Ovary (tissue), 3 donors: Measurements from ENCODE around the gene HRG.

Experiments
- EP300 ChIP-seq: sonication (generic); formaldehyde crosslinking; IDR thresholded peaks from one replicate; pipeline ENCODE4 v1.6.1; 2017; ENCODE audit warnings: antibody characterized with exemption
- POLR2A ChIP-seq: fragments of 450-650 bp; IDR thresholded peaks from one replicate; pipeline ENCODE4 v1.6.1; 2017; ENCODE audit warnings: antibody characterized with exemption, mild to moderate bottlenecking, moderate library complexity
- TF ChIP-seq, protein P1 (sequence below), 3 donors: fragments of 450-650 bp in 2 of 3; fragments of 200-600 bp in 1 of 3; IDR thresholded peaks; one replicate each; pipeline versions ENCODE4 v1.5.1 to v1.8.0; 2016 to 2022; ENCODE audit warnings: antibody characterized with exemption in 3 of 3, mild to moderate bottlenecking in 1 of 3
- donor health status: DM: no; HTN: no; CAD: no.

DNA sequence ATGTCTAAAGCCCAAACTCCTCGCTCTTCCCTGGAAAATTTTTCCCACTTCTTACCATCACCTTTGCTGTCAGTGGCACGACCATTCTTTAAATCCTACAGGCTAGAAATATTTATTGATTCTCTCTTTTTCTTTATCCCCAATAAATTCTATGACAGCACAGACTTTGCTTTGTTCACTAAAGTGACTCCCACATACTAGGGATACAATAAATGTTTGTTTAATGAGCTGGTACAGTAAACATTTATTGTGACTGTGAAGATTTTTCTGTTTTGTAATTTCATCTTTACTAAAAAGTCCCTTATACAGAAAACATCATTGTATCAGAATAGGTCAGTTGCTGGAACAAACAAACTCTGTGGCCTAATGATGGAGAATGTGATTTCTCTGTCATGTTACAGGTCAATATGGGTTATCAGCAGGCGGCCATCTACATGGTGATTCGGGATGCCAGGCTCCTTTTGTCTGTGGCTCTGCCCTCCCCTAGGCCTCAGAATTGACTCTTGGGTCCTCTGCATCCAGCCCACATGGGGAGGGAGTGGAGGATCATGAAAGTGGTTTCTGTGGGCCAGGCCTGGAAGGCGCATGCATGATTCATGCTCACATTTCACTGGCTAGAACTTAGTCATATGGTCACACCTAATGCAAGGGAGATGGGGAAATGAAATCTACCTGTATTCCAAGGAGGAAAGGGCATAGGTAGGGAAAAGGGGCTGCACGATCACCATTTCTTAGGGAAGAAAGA lies 28.6 kb downstream of the HRG start:
- TF ChIP-seq, protein P1, sequence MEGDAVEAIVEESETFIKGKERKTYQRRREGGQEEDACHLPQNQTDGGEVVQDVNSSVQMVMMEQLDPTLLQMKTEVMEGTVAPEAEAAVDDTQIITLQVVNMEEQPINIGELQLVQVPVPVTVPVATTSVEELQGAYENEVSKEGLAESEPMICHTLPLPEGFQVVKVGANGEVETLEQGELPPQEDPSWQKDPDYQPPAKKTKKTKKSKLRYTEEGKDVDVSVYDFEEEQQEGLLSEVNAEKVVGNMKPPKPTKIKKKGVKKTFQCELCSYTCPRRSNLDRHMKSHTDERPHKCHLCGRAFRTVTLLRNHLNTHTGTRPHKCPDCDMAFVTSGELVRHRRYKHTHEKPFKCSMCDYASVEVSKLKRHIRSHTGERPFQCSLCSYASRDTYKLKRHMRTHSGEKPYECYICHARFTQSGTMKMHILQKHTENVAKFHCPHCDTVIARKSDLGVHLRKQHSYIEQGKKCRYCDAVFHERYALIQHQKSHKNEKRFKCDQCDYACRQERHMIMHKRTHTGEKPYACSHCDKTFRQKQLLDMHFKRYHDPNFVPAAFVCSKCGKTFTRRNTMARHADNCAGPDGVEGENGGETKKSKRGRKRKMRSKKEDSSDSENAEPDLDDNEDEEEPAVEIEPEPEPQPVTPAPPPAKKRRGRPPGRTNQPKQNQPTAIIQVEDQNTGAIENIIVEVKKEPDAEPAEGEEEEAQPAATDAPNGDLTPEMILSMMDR (IDR thresholded peaks at IDR 0.05), result no peak
- no peak for TF ChIP-seq POLR2A
- TF ChIP-seq EP300, result no peak
